ENCODE data around the gene ATAT1. TPM values are rescaled to one million over a fixed set of nuclear protein-coding genes. Genes with fewer than 3 reads are reported as not detected.

The ATAT1 gene
- total RNA-seq, 1 experiment from 2014 or later, result 15.8 TPM

DNA sequence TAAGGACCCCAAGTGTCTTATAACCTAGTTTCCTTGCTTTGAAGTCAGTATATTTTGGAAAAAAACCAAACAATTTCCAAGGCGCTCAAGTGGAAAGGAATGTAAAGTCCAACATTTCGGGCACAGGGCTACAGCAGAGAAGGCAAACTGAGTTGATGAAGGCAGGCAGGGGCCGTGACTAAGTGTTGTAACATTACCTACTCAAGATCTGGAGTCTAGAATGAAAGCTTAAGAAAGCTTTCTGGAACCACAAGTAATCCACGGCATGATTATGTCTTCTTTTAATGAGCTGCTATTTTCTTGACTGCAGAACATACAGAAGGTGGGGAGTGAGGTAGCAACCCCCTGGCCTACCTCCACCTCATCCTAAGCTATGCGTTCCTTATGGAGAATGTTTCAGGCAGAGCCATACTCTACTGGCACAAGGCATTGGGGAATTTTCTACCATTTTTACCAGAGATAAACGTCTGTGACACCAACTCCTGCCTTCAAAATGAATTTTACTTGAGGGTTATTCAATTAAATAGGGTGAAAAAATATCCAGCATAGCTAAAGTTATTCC lies 13.9 kb upstream of the ATAT1 start:
- BruUV-seq (replicated peaks), result no TSS peak
- POLR2A ChIA-PET, result interaction anchor here (1.5 kb wide), 2 partner anchors 12 to 15 kb away, joined by 4 to 8 read pairs; no protein-coding TSS in a partner anchor
- Histone ChIP-seq H3K4me3 (ENCODE audit: low read depth in 2 of 2, low read length in 2 of 2) (no peak overlapping the region), H3K9me3 (ENCODE audit: control insufficient read depth, insufficient read depth, low read depth, low read length) (no peaks in the 10 kb centered on the region), H3K4me1 (ENCODE audit: control insufficient read depth, insufficient read depth, low read length) (peaks cover 32% of the 10 kb centered on the region), H3K36me3 (ENCODE audit: control insufficient read depth, insufficient read depth, low read length) (peaks cover 21% of the 10 kb centered on the region), H3K27me3 (ENCODE audit: control insufficient read depth, insufficient read depth, low read length) (no peaks in the 10 kb centered on the region), H3K27ac (ENCODE audit: low read length) (peak overlapping the region; percentile 100)
- CTCF ChIA-PET, result interaction anchor here (0.7 to 0.9 kb wide), 2 partner anchors 131 to 132 kb away, joined by 3 to 5 read pairs; partner anchors contain the start of gene IER3
- no peak for ATAC-seq
- TF ChIP-seq CTCF (IDR thresholded peaks at IDR 0.05), result no peak
- TF ChIP-seq TCF7L2 (IDR thresholded peaks at IDR 0.05; ENCODE audit: low read depth, low read length), result peak; percentile 77
- TF ChIP-seq SIN3A (IDR thresholded peaks at IDR 0.05; ENCODE audit: borderline replicate concordance, insufficient read depth, low read depth, low read length), result no peak
- TF ChIP-seq, protein P1, sequence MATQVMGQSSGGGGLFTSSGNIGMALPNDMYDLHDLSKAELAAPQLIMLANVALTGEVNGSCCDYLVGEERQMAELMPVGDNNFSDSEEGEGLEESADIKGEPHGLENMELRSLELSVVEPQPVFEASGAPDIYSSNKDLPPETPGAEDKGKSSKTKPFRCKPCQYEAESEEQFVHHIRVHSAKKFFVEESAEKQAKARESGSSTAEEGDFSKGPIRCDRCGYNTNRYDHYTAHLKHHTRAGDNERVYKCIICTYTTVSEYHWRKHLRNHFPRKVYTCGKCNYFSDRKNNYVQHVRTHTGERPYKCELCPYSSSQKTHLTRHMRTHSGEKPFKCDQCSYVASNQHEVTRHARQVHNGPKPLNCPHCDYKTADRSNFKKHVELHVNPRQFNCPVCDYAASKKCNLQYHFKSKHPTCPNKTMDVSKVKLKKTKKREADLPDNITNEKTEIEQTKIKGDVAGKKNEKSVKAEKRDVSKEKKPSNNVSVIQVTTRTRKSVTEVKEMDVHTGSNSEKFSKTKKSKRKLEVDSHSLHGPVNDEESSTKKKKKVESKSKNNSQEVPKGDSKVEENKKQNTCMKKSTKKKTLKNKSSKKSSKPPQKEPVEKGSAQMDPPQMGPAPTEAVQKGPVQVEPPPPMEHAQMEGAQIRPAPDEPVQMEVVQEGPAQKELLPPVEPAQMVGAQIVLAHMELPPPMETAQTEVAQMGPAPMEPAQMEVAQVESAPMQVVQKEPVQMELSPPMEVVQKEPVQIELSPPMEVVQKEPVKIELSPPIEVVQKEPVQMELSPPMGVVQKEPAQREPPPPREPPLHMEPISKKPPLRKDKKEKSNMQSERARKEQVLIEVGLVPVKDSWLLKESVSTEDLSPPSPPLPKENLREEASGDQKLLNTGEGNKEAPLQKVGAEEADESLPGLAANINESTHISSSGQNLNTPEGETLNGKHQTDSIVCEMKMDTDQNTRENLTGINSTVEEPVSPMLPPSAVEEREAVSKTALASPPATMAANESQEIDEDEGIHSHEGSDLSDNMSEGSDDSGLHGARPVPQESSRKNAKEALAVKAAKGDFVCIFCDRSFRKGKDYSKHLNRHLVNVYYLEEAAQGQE (IDR thresholded peaks at IDR 0.05; ENCODE audit: insufficient read depth in 1 of 2, low read depth in 2 of 2, low read length in 1 of 2), result no peak
- peak; percentile 41 for TF ChIP-seq POLR2AphosphoS5 (IDR thresholded peaks at IDR 0.05; ENCODE audit: low read depth, low read length)
- DNase-seq (ENCODE audit: low read depth, low spot score), result no peak
- in situ Hi-C loops (cut with HindIII; ENCODE audit: low pct_unique_long_range_greater_than_20kb, low sequenced_read_pairs), result no loop called here
- intact Hi-C loops (cut with micrococcal nuclease; ENCODE audit: unreplicated experiment), result no loop called here

- BruUV-seq (replicated peaks), result no TSS peak
- DNase-seq (ENCODE audit: low read depth, low spot score) (no peak), ATAC-seq (no peak)
- TF ChIP-seq TCF7L2 (IDR thresholded peaks at IDR 0.05; ENCODE audit: low read depth, low read length) (no peak), CTCF (IDR thresholded peaks at IDR 0.05) (no peak), SIN3A (IDR thresholded peaks at IDR 0.05; ENCODE audit: borderline replicate concordance, insufficient read depth, low read depth, low read length) (no peak), POLR2AphosphoS5 (IDR thresholded peaks at IDR 0.05; ENCODE audit: low read depth, low read length) (no peak; the same call in none of the 2 replicates)
- TF ChIP-seq, protein P1 (IDR thresholded peaks at IDR 0.05; ENCODE audit: insufficient read depth in 1 of 2, low read depth in 2 of 2, low read length in 1 of 2), result 0 out of 4 replicates have a peak, but pooled peaks of 1 of the 2 experiments have one; percentile 27
- in situ Hi-C loops (cut with HindIII; ENCODE audit: low pct_unique_long_range_greater_than_20kb, low sequenced_read_pairs) (no loop called here), intact Hi-C loops (cut with micrococcal nuclease; ENCODE audit: unreplicated experiment) (no loop called here)
- H3K4me3 ChIP-seq (ENCODE audit: low read depth in 2 of 2, low read length in 2 of 2), result no peak overlapping the region
- H3K36me3 ChIP-seq (ENCODE audit: control insufficient read depth, insufficient read depth, low read length), result peaks cover 26% of the 10 kb centered on the region
- ChIA-PET CTCF (interaction anchor here (0.7 to 0.9 kb wide), 2 partner anchors 131 to 132 kb away, joined by 3 to 5 read pairs; partner anchors contain the start of gene IER3), POLR2A (interaction anchor here (1.5 to 1.7 kb wide), 3 partner anchors 13 to 15 kb away, joined by 4 to 8 read pairs (median 7); no protein-coding TSS in a partner anchor)
- peak overlapping the region; percentile 100 for H3K27ac ChIP-seq (ENCODE audit: low read length)
- H3K9me3 ChIP-seq (ENCODE audit: control insufficient read depth, insufficient read depth, low read depth, low read length), result no peaks in the 10 kb centered on the region
- peaks cover 32% of the 10 kb centered on the region for H3K4me1 ChIP-seq (ENCODE audit: control insufficient read depth, insufficient read depth, low read length)
- H3K27me3 ChIP-seq (ENCODE audit: control insufficient read depth, insufficient read depth, low read length), result no peaks in the 10 kb centered on the region
Observed at GRCh38 chr6:30613251-30614043, 13.2 kb upstream of the ATAT1 start.

Data from Panc1 (cell line).